Activated T-helper 9 cell treated with anti-CD3 and anti-CD28 coated beads, Interleukin-2, amount 50 U/mL, for 16 hours (primary cell): ENCODE results near the gene AKT1.

ENCODE experiments used
- DNase-seq: peaks from one replicate; pipeline ENCODE4 v3.0.0-alpha.2; 2020; ENCODE audit warnings: low read depth

AKT1 gene

GRCh38 chr14:104786091-104786586 lies 9.4 kb downstream of the AKT1 start:
- DNase-seq, result no peak

- DNase-seq, result no peak
Measured at GRCh38 chr14:104785708-104786080, 9.9 kb downstream of the AKT1 start.

- no peak for DNase-seq
Measured at GRCh38 chr14:104784846-104785707, 10.5 kb downstream of the AKT1 start.

- DNase-seq, result no peak
Measured at GRCh38 chr14:104784218-104784568, 11.4 kb downstream of the AKT1 start.

- DNase-seq, result no peak
Measured at GRCh38 chr14:104783484-104784217, 11.9 kb downstream of the AKT1 start.

GRCh38 chr14:104782808-104783139 lies 12.8 kb downstream of the AKT1 start:
- no peak for DNase-seq

GRCh38 chr14:104782086-104782807 lies 13.3 kb downstream of the AKT1 start:
- DNase-seq, result no peak

- no peak for DNase-seq
Measured at GRCh38 chr14:104781271-104782077, 14.1 kb downstream of the AKT1 start.

GRCh38 chr14:104780513-104781030 lies 15.0 kb downstream of the AKT1 start:
- DNase-seq, result no peak

GRCh38 chr14:104779776-104780512 lies 15.6 kb downstream of the AKT1 start:
- no peak for DNase-seq

GRCh38 chr14:104778694-104779331 lies 16.7 kb downstream of the AKT1 start:
- DNase-seq, result no peak

GRCh38 chr14:104777808-104778249 lies 17.7 kb downstream of the AKT1 start:
- no peak for DNase-seq

GRCh38 chr14:104776961-104777807 lies 18.4 kb downstream of the AKT1 start:
- no peak for DNase-seq

GRCh38 chr14:104776481-104776880 lies 19.1 kb downstream of the AKT1 start:
- no peak for DNase-seq

GRCh38 chr14:104775073-104775489 lies 20.5 kb downstream of the AKT1 start:
- no peak for DNase-seq

- DNase-seq, result no peak
Measured at GRCh38 chr14:104774453-104775072, 21.0 kb downstream of the AKT1 start.

- DNase-seq, result no peak
Measured at GRCh38 chr14:104773505-104774452, 21.8 kb downstream of the AKT1 start.
